ENCODE measurements around the gene ANKRD62. TPM values are rescaled to one million over a fixed set of nuclear protein-coding genes. Genes with fewer than 3 reads are reported as not detected.

ANKRD62 gene
- total and polyA plus RNA-seq, 2 of the 4 experiments (the other 2 are of a cell fraction), result not detected

GRCh38 chr18:12099160-12099559 is 5.5 kb downstream of the ANKRD62 start:
- Histone ChIP-seq H2AK5ac (ENCODE audit: low read depth, low read length) (no peak overlapping the region), H3K4ac (ENCODE audit: low read depth, low read length) (no peak overlapping the region), H3K9ac (ENCODE audit: low read depth, low read length) (no peak overlapping the region), H3K4me1 (ENCODE audit: control insufficient read depth, insufficient read depth, low read length) (no peaks in the 10 kb centered on the region), H3K79me1 (ENCODE audit: low read depth in 1 of 2, low read length in 2 of 2) (no peaks in the 10 kb centered on the region), H3K4me2 (ENCODE audit: low read depth, low read length) (no peak overlapping the region), H3K14ac (replicated peaks; ENCODE audit: low read depth, low read length) (no peak overlapping the region), H4K5ac (ENCODE audit: low read depth, low read length) (no peak overlapping the region), H2BK15ac (ENCODE audit: low read depth, low read length) (no peak overlapping the region), H3K9me3 (ENCODE audit: control insufficient read depth, insufficient read depth, low read length) (no peaks in the 10 kb centered on the region), H3K18ac (ENCODE audit: low read depth, low read length) (no peak overlapping the region), H3K27me3 (ENCODE audit: control insufficient read depth, insufficient read depth, low read length) (peaks cover 7% of the 10 kb centered on the region), H3K4me3 (ENCODE audit: insufficient read depth, low read depth, low read length) (no peak overlapping the region), H3K56ac (ENCODE audit: extremely low read depth, insufficient read depth, low read length) (no peak overlapping the region), H2BK20ac (ENCODE audit: low read depth, low read length) (no peak overlapping the region), H3K27ac (ENCODE audit: insufficient read depth, low read length) (no peak overlapping the region), H4K20me1 (ENCODE audit: insufficient read depth, low read length) (no peaks in the 10 kb centered on the region), H2BK5ac (ENCODE audit: low read depth, low read length, poor library complexity, severe bottlenecking) (no peak overlapping the region), H4K91ac (ENCODE audit: insufficient read depth, low read depth, low read length) (no peak overlapping the region), H3K36me3 (ENCODE audit: control insufficient read depth, insufficient read depth, low read length) (no peaks in the 10 kb centered on the region), H2AK9ac (replicated peaks; ENCODE audit: low read depth, low read length, poor library complexity) (no peak overlapping the region), H2BK120ac (ENCODE audit: low read depth, low read length) (no peak overlapping the region), H3K9me1 (ENCODE audit: insufficient read depth, low read length) (no peaks in the 10 kb centered on the region), H4K8ac (ENCODE audit: low read depth in 2 of 2, low read length in 2 of 2) (no peak overlapping the region), H2AFZ (replicated peaks; ENCODE audit: low read length, poor library complexity) (no peak overlapping the region), H3K23ac (ENCODE audit: low read depth, low read length) (no peak overlapping the region)
- ATAC-seq (ENCODE audit: low read depth), result no peak
- in situ Hi-C loops (cut with MboI; ENCODE audit: low sequenced_read_pairs), result no loop called here
- no TSS peak for BruUV-seq (replicated peaks)
- TF ChIP-seq RFX5 (IDR thresholded peaks at IDR 0.05; ENCODE audit: low read depth, low read length) (no peak), ELK1 (IDR thresholded peaks at IDR 0.05; ENCODE audit: borderline replicate concordance, low read depth, low read length) (no peak), POLR2A (IDR thresholded peaks at IDR 0.05; ENCODE audit: low read depth, low read length) (no peak), MAFK (IDR thresholded peaks at IDR 0.05; ENCODE audit: low read depth, low read length) (no peak), FOS (IDR thresholded peaks at IDR 0.05; ENCODE audit: low read depth, low read length) (no peak), NFE2L2 (IDR thresholded peaks at IDR 0.05; ENCODE audit: low read depth, low read length) (no peak), CTCF (conservative IDR thresholded peaks at IDR 0.05; ENCODE audit: low read depth, low read length) (no peak), CEBPB (IDR thresholded peaks at IDR 0.05; ENCODE audit: low read depth, low read length) (no peak), RAD21 (IDR thresholded peaks at IDR 0.05; ENCODE audit: low read length) (no peak), RCOR1 (IDR thresholded peaks at IDR 0.05; ENCODE audit: insufficient replicate concordance, low read length) (no peak), MXI1 (IDR thresholded peaks at IDR 0.05; ENCODE audit: borderline replicate concordance, low read depth, low read length) (no peak), USF2 (IDR thresholded peaks at IDR 0.05; ENCODE audit: low read depth, low read length) (no peak)
- no peak for DNase-seq
- intact Hi-C loops (cut with micrococcal nuclease), result loop anchor here (10.0 kb wide), 1 partner anchor 136 kb away; no protein-coding TSS in a partner anchor
- CTCF ChIA-PET, result no interaction called here
- POLR2A ChIA-PET (ENCODE audit: unreplicated experiment), result no interaction called here
- dilution Hi-C loops (cut with HindIII; ENCODE audit: low sequenced_read_pairs, unreplicated experiment), result no loop called here

All from IMR-90 (cell line).